HPDE6-E6E7 (cell line): ENCODE results near the gene VIL1.

Experiments used
- DNase-seq: peaks from one replicate; pipeline ENCODE4 v3.0.0; 2011; ENCODE audit warnings: missing footprints; ENCODE audit errors: extremely low spot score

Gene VIL1

GRCh38 chr2:218406209-218406948 lies 12.5 kb upstream of the VIL1 start:
- peak; percentile 89 for DNase-seq

- no peak for DNase-seq
These were observed 11.8 kb upstream of the VIL1 start for GRCh38 chr2:218406949-218407618.

- DNase-seq = no peak
These were observed 11.2 kb upstream of the VIL1 start for GRCh38 chr2:218407717-218408116.

GRCh38 chr2:218418321-218418716 lies 604 bp upstream of the VIL1 start:
- no peak for DNase-seq

- no peak for DNase-seq
These were observed 800 bp downstream of the VIL1 start for GRCh38 chr2:218419630-218420216.

GRCh38 chr2:218421027-218421426 lies 2.1 kb downstream of the VIL1 start:
- DNase-seq = no peak

GRCh38 chr2:218422403-218423086 lies 3.6 kb downstream of the VIL1 start:
- no peak for DNase-seq

GRCh38 chr2:218423584-218423983 lies 4.7 kb downstream of the VIL1 start:
- no peak for DNase-seq

- DNase-seq = no peak
These were observed 6.6 kb downstream of the VIL1 start for GRCh38 chr2:218425531-218425930.

- DNase-seq = no peak
These were observed 8.8 kb downstream of the VIL1 start for GRCh38 chr2:218427741-218428140.

GRCh38 chr2:218428846-218429558 lies 10.1 kb downstream of the VIL1 start:
- DNase-seq = no peak

GRCh38 chr2:218429911-218430692 lies 11.2 kb downstream of the VIL1 start:
- no peak for DNase-seq

GRCh38 chr2:218430721-218431120 lies 11.8 kb downstream of the VIL1 start:
- no peak for DNase-seq

GRCh38 chr2:218431878-218432277 lies 13.0 kb downstream of the VIL1 start:
- DNase-seq = no peak

GRCh38 chr2:218432676-218433365 lies 13.9 kb downstream of the VIL1 start:
- no peak for DNase-seq

GRCh38 chr2:218434456-218434855 lies 15.5 kb downstream of the VIL1 start:
- no peak for DNase-seq

- no peak for DNase-seq
These were observed 16.4 kb downstream of the VIL1 start for GRCh38 chr2:218435003-218435982.

- DNase-seq = no peak
These were observed 18.1 kb downstream of the VIL1 start for GRCh38 chr2:218436992-218437391.

- DNase-seq = no peak
These were observed 19.0 kb downstream of the VIL1 start for GRCh38 chr2:218437969-218438368.
